MG63 (cell line): ENCODE results near the gene CYP11A1. TPM values are rescaled to one million over a fixed set of nuclear protein-coding genes. Genes with fewer than 3 reads are reported as not detected.

Source experiments
- DNase-seq: peaks from one replicate; pipeline ENCODE4 v3.0.0-alpha.2; 2020
- H3K27me3 ChIP-seq: fragments of 250-450 bp; sonication (Bioruptor Pico); 2 replicates; pipeline ENCODE4 v1.5.1; 2020; ENCODE audit warnings: mild to moderate bottlenecking, moderate library complexity
- H3K36me3 ChIP-seq: fragments of 250-450 bp; sonication (Bioruptor Pico); 2 replicates; pipeline ENCODE4 v1.5.1; 2020; ENCODE audit warnings: mild to moderate bottlenecking, moderate library complexity
- H3K4me3 ChIP-seq: fragments of 250-450 bp; sonication (Bioruptor Pico); 2 replicates; pipeline ENCODE4 v1.5.1; 2020; ENCODE audit warnings: mild to moderate bottlenecking, moderate library complexity
- H3K9me3 ChIP-seq: fragments of 250-450 bp; sonication (Bioruptor Pico); 2 replicates; pipeline ENCODE4 v1.5.1; 2020; ENCODE audit warnings: mild to moderate bottlenecking, moderate library complexity
- total RNA-seq: library from RNA; depleted of rRNA; stranded (reverse); fragments of >200 nt; shearing (Covaris generic); gene quantifications from 2 replicates; pipeline ENCODE4 v1.2.3, GENCODE V29; 2014; ENCODE audit warnings: low replicate concordance

The CYP11A1 gene
- total RNA-seq, 1 experiment from 2014 or later, result 6.3 TPM

- Histone ChIP-seq H3K9me3 (no peaks in the 10 kb centered on the region), H3K4me3 (no peak overlapping the region), H3K27me3 (no peaks in the 10 kb centered on the region), H3K36me3 (no peaks in the 10 kb centered on the region)
- no peak for DNase-seq
Observed at GRCh38 chr15:74383695-74384565, 16.5 kb upstream of the CYP11A1 start.

DNA sequence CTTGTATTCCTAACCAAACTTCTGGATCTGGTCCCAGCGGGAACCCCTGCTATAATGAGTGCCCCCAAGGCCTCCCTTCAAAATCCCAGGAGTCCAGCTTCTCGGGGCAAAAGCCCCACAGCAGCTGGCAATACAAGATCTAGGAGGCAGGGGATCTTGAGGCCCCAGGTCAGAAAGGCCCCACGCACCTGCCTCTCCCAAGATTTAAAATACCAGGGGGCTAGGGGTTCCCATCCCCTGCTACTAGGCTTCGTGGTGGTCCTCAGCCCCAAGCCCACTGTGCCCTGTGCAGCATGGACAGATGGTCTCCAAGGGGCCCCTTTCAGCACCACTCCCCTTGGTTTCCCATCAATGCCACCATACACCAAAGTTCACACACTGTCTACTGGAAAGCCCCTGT, 15.8 kb upstream of the CYP11A1 start:
- no peak for DNase-seq
- Histone ChIP-seq H3K4me3 (no peak overlapping the region), H3K27me3 (no peaks in the 10 kb centered on the region), H3K9me3 (no peaks in the 10 kb centered on the region), H3K36me3 (no peaks in the 10 kb centered on the region)

GRCh38 chr15:74382004-74382816, 14.8 kb upstream of the CYP11A1 start:
- no peaks in the 10 kb centered on the region for H3K36me3 ChIP-seq
- DNase-seq, result peak; percentile 91
- no peaks in the 10 kb centered on the region for H3K27me3 ChIP-seq
- H3K4me3 ChIP-seq, result no peak overlapping the region
- H3K9me3 ChIP-seq, result no peaks in the 10 kb centered on the region

GRCh38 chr15:74381481-74381880, 14.0 kb upstream of the CYP11A1 start:
- H3K36me3 ChIP-seq, result no peaks in the 10 kb centered on the region
- no peaks in the 10 kb centered on the region for H3K9me3 ChIP-seq
- H3K4me3 ChIP-seq, result no peak overlapping the region
- DNase-seq, result peak; percentile 61
- no peaks in the 10 kb centered on the region for H3K27me3 ChIP-seq

DNA sequence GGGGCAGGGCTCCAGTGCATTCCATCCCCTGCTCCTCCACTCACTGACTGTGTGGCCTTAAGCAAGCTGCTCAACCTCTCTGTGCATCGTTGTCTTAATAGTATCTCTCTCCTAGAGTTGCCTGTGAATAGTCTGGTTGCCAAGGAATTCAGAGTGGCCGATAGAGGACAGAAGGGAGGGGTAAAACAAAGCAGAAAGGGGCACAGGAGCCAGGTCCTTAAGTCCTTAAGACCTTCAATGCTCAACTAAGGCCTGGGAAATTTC, 13.7 kb upstream of the CYP11A1 start:
- no peaks in the 10 kb centered on the region for H3K9me3 ChIP-seq
- no peak for DNase-seq
- no peak overlapping the region for H3K4me3 ChIP-seq
- no peaks in the 10 kb centered on the region for H3K27me3 ChIP-seq
- H3K36me3 ChIP-seq, result no peaks in the 10 kb centered on the region

DNA sequence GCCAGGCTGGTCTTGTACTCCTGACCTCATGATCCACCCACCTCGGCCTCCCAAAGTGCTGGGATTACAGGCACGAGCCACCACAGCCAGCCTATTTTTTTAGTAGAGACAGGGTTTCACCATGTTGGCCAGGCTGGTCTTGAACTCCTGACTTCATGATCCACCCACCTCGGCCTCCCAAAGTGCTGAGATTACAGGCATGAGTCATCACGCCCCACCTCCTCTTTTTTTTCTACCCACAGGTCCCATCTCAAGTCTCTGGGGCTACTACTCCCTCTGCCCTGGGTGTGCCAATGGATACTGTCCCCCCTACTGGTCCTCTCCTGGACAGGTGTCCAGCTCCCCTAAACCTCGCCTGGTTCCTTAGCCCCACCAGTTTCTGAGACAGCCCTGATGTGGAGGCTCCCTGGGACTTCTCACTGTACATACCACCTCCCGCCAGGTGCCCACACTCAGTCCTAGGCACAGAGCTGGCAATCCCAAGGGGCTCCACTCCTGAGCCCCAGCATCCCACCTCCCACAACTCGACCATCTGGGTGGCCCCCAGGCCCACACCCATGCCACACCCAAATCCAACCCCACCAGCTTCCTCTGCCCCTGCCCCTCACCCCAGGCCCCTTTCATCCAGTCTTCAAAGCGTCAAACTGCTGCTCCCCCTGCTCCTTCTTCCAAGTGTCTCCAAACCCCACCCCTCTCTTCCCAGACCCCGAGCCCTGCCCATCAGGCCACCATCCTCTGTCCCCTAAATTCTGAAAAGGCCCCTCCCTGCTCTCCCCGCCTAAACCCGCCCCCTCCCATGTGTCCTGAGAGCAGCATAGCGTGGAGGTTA, 13.1 kb upstream of the CYP11A1 start:
- no peak for DNase-seq
- Histone ChIP-seq H3K36me3 (no peaks in the 10 kb centered on the region), H3K27me3 (no peaks in the 10 kb centered on the region), H3K4me3 (no peak overlapping the region), H3K9me3 (no peaks in the 10 kb centered on the region)

DNA sequence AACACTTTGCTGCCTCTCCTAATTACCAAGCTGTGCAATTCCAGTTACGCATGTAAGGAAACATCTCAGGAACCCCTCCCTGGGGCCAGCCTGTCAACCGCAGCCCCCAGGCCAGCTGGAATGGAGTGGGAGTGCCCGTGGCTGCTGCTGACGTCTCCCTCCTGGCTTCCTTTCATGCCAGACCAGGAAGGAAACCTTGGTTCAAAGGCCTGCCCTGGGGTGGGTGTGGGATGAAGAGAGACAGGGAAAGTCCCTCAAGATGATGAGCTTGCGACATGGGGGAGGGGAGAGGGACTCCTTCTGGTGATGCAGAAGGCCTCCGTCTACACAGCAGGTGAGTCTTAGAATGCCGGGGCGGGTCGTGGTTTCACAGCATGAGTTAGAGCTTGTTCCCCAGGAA, 11.4 kb upstream of the CYP11A1 start:
- H3K27me3 ChIP-seq, result no peaks in the 10 kb centered on the region; the same call in 1 of the 2 replicates
- H3K9me3 ChIP-seq, result no peaks in the 10 kb centered on the region
- no peak overlapping the region for H3K4me3 ChIP-seq
- no peaks in the 10 kb centered on the region for H3K36me3 ChIP-seq
- no peak for DNase-seq

GRCh38 chr15:74377831-74378766, 10.7 kb upstream of the CYP11A1 start:
- Histone ChIP-seq H3K27me3 (no peaks in the 10 kb centered on the region; the same call in 1 of the 2 replicates), H3K9me3 (no peaks in the 10 kb centered on the region), H3K4me3 (no peak overlapping the region), H3K36me3 (no peaks in the 10 kb centered on the region)
- no peak for DNase-seq

GRCh38 chr15:74376825-74377581, 9.6 kb upstream of the CYP11A1 start:
- Histone ChIP-seq H3K9me3 (no peaks in the 10 kb centered on the region), H3K36me3 (no peaks in the 10 kb centered on the region), H3K27me3 (no peaks in the 10 kb centered on the region; the same call in 1 of the 2 replicates), H3K4me3 (no peak overlapping the region)
- DNase-seq, result no peak

- H3K4me3 ChIP-seq, result no peak overlapping the region
- H3K9me3 ChIP-seq, result no peaks in the 10 kb centered on the region
- H3K27me3 ChIP-seq, result no peaks in the 10 kb centered on the region; the same call in 1 of the 2 replicates
- no peak for DNase-seq
- no peaks in the 10 kb centered on the region for H3K36me3 ChIP-seq
Observed at GRCh38 chr15:74376226-74376625, 8.8 kb upstream of the CYP11A1 start.

GRCh38 chr15:74375303-74375693, 7.9 kb upstream of the CYP11A1 start:
- Histone ChIP-seq H3K9me3 (no peaks in the 10 kb centered on the region), H3K36me3 (no peaks in the 10 kb centered on the region), H3K4me3 (no peak overlapping the region), H3K27me3 (no peaks in the 10 kb centered on the region; the same call in 1 of the 2 replicates)
- DNase-seq, result peak; percentile 66

- no peaks in the 10 kb centered on the region for H3K9me3 ChIP-seq
- DNase-seq, result no peak
- no peaks in the 10 kb centered on the region for H3K36me3 ChIP-seq
- H3K27me3 ChIP-seq, result no peaks in the 10 kb centered on the region; the same call in 1 of the 2 replicates
- peak overlapping the region; percentile 56 for H3K4me3 ChIP-seq
Observed at GRCh38 chr15:74374648-74375302, 7.3 kb upstream of the CYP11A1 start.

GRCh38 chr15:74373731-74374647, 6.5 kb upstream of the CYP11A1 start:
- DNase-seq, result peak; percentile 90
- no peaks in the 10 kb centered on the region; the same call in 1 of the 2 replicates for H3K27me3 ChIP-seq
- H3K4me3 ChIP-seq, result peak overlapping the region; percentile 56
- no peaks in the 10 kb centered on the region for H3K36me3 ChIP-seq
- H3K9me3 ChIP-seq, result no peaks in the 10 kb centered on the region

- Histone ChIP-seq H3K9me3 (no peaks in the 10 kb centered on the region), H3K4me3 (no peak overlapping the region), H3K36me3 (no peaks in the 10 kb centered on the region), H3K27me3 (no peaks in the 10 kb centered on the region; the same call in 1 of the 2 replicates)
- no peak for DNase-seq
Observed at GRCh38 chr15:74373056-74373650, 5.7 kb upstream of the CYP11A1 start.
